Hepatocyte (in vitro differentiated cells): ENCODE results near the gene RPS6KA5.

Experiments
- EZH2 ChIP-seq: fragments of 200-600 bp; sonication (generic); IDR thresholded peaks from 2 replicates; pipeline ENCODE4 v1.6.1; 2016; ENCODE audit warnings: antibody characterized with exemption, mild to moderate bottlenecking, borderline replicate concordance
- EZH2phosphoT487 ChIP-seq: fragments of 200-600 bp; sonication (generic); IDR thresholded peaks from one replicate; pipeline ENCODE4 v1.6.1; 2018; ENCODE audit warnings: antibody characterized with exemption, mild to moderate bottlenecking, low read depth, moderate library complexity; ENCODE audit not compliant: unreplicated experiment, severe bottlenecking
- TF ChIP-seq, protein P1 (sequence below): fragments of 200-600 bp; sonication (generic); IDR thresholded peaks from 2 replicates; pipeline ENCODE4 v1.5.1; 2016; ENCODE audit warnings: antibody characterized with exemption, mild to moderate bottlenecking; ENCODE audit not compliant: poor library complexity

DNA sequence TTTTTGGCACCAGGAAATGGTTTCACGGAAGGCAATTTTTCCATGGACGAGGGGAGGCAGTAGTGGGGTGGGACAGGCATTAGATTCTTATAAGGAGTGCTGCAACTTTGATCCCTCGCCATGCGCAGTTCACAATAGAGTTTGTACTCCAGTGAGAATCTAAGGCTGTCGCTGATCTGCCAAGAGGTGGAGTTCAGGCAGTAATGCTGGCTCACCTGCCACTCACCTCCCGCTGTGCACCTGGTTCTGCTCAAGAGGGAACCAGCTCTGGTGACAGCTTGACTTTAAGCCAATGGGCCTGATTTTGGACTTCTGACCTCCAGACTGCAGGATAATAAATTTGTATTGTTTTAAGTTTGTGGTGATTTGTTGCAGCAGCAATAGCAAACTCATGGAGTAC, 163.4 kb downstream of the RPS6KA5 start:
- TF ChIP-seq, protein P1, sequence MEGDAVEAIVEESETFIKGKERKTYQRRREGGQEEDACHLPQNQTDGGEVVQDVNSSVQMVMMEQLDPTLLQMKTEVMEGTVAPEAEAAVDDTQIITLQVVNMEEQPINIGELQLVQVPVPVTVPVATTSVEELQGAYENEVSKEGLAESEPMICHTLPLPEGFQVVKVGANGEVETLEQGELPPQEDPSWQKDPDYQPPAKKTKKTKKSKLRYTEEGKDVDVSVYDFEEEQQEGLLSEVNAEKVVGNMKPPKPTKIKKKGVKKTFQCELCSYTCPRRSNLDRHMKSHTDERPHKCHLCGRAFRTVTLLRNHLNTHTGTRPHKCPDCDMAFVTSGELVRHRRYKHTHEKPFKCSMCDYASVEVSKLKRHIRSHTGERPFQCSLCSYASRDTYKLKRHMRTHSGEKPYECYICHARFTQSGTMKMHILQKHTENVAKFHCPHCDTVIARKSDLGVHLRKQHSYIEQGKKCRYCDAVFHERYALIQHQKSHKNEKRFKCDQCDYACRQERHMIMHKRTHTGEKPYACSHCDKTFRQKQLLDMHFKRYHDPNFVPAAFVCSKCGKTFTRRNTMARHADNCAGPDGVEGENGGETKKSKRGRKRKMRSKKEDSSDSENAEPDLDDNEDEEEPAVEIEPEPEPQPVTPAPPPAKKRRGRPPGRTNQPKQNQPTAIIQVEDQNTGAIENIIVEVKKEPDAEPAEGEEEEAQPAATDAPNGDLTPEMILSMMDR, result no peak
- TF ChIP-seq EZH2 (no peak), EZH2phosphoT487 (no peak)
